HEK293 (cell line): ENCODE data around the gene PLPP6.

Experiments
- GLIS1 ChIP-seq: fragments of 450-650 bp; formaldehyde crosslinking; IDR thresholded peaks from 2 replicates; pipeline ENCODE4 v1.5.1; 2016; ENCODE audit warnings: missing biosample characterization, missing genetic modification characterization
- GLIS2 ChIP-seq: fragments of 450-650 bp; formaldehyde crosslinking; IDR thresholded peaks from 2 replicates; pipeline ENCODE4 v1.5.1; 2016; ENCODE audit warnings: missing biosample characterization, missing genetic modification characterization
- KLF1 ChIP-seq: fragments of 450-650 bp; formaldehyde crosslinking; IDR thresholded peaks from 2 replicates; pipeline ENCODE4 v1.5.1; 2016; ENCODE audit warnings: missing biosample characterization, missing genetic modification characterization
- OSR2 ChIP-seq: fragments of 450-650 bp; formaldehyde crosslinking; IDR thresholded peaks from 2 replicates; pipeline ENCODE4 v1.5.1; 2016; ENCODE audit warnings: missing biosample characterization, missing genetic modification characterization
- OVOL3 ChIP-seq: fragments of 450-650 bp; formaldehyde crosslinking; IDR thresholded peaks from 2 replicates; pipeline ENCODE4 v1.5.1; 2016; ENCODE audit warnings: missing biosample characterization, missing genetic modification characterization
- RBAK ChIP-seq: fragments of 450-650 bp; formaldehyde crosslinking; IDR thresholded peaks from 2 replicates; pipeline ENCODE4 v1.5.1; 2016; ENCODE audit warnings: missing biosample characterization, missing genetic modification characterization
- SP2 ChIP-seq: fragments of 450-650 bp; formaldehyde crosslinking; IDR thresholded peaks from 2 replicates; pipeline ENCODE4 v1.5.1; 2016; ENCODE audit warnings: missing biosample characterization, missing genetic modification characterization
- SP3 ChIP-seq: fragments of 450-650 bp; formaldehyde crosslinking; IDR thresholded peaks from 2 replicates; pipeline ENCODE4 v1.5.1; 2016; ENCODE audit warnings: missing biosample characterization, missing genetic modification characterization
- SP7 ChIP-seq: fragments of 450-650 bp; formaldehyde crosslinking; IDR thresholded peaks from 2 replicates; pipeline ENCODE4 v1.5.1; 2016; ENCODE audit warnings: missing biosample characterization, missing genetic modification characterization
- ZBTB17 ChIP-seq: fragments of 450-650 bp; formaldehyde crosslinking; IDR thresholded peaks from 2 replicates; pipeline ENCODE4 v1.5.1; 2016; ENCODE audit warnings: missing biosample characterization, missing genetic modification characterization
- ZEB2 ChIP-seq: fragments of 450-650 bp; formaldehyde crosslinking; IDR thresholded peaks from 2 replicates; pipeline ENCODE4 v1.5.1; 2016; ENCODE audit warnings: missing biosample characterization, missing genetic modification characterization
- ZFHX2 ChIP-seq: fragments of 450-650 bp; formaldehyde crosslinking; conservative IDR thresholded peaks from 2 replicates; pipeline ENCODE4 v1.5.1; 2016; ENCODE audit warnings: missing biosample characterization, missing genetic modification characterization
- ZFP3 ChIP-seq: fragments of 450-650 bp; formaldehyde crosslinking; IDR thresholded peaks from 2 replicates; pipeline ENCODE4 v1.5.1; 2016; ENCODE audit warnings: low read depth, missing biosample characterization, missing genetic modification characterization
- ZFP41 ChIP-seq: fragments of 450-650 bp; formaldehyde crosslinking; IDR thresholded peaks from 2 replicates; pipeline ENCODE4 v1.5.1; 2016; ENCODE audit warnings: missing biosample characterization, missing genetic modification characterization, borderline replicate concordance
- ZNF23 ChIP-seq: fragments of 450-650 bp; formaldehyde crosslinking; IDR thresholded peaks from 2 replicates; pipeline ENCODE4 v1.5.1; 2016; ENCODE audit warnings: missing biosample characterization, missing genetic modification characterization, borderline replicate concordance
- ZNF274 ChIP-seq, 2 experiments: fragments of 200-500 bp in 1 of 2; fragments of 450-650 bp in 1 of 2; sonication (Bioruptor generic) in 1 of 2; formaldehyde crosslinking in 1 of 2; IDR thresholded peaks; 2 replicates each; pipeline versions ENCODE4 v1.5.1 to v1.6.1; 2014 to 2016; ENCODE audit warnings: borderline replicate concordance in 1 of 2, inconsistent platforms in 1 of 2, low read length in 1 of 2, missing biosample characterization in 1 of 2, missing genetic modification characterization in 1 of 2
- ZNF366 ChIP-seq: fragments of 450-650 bp; formaldehyde crosslinking; conservative IDR thresholded peaks from 2 replicates; pipeline ENCODE4 v1.5.1; 2016; ENCODE audit warnings: missing biosample characterization, missing genetic modification characterization
- ZNF501 ChIP-seq: fragments of 450-650 bp; formaldehyde crosslinking; IDR thresholded peaks from 2 replicates; pipeline ENCODE4 v1.5.1; 2016; ENCODE audit warnings: missing biosample characterization, missing genetic modification characterization
- ZNF530 ChIP-seq: fragments of 450-650 bp; formaldehyde crosslinking; IDR thresholded peaks from 2 replicates; pipeline ENCODE4 v1.5.1; 2016; ENCODE audit warnings: low read depth, missing biosample characterization, missing genetic modification characterization
- ZNF561 ChIP-seq: fragments of 450-650 bp; IDR thresholded peaks from 2 replicates; pipeline ENCODE4 v1.5.1; 2018; ENCODE audit warnings: missing biosample characterization, missing genetic modification characterization, borderline replicate concordance
- TF ChIP-seq, protein P1 (sequence below): fragments of 450-650 bp; formaldehyde crosslinking; optimal IDR thresholded peaks from 2 replicates; pipeline ENCODE3; 2016; ENCODE audit warnings: missing biosample characterization, mild to moderate bottlenecking, missing genetic modification characterization
- TF ChIP-seq, protein P2 (sequence below): fragments of 450-650 bp; formaldehyde crosslinking; IDR thresholded peaks from 2 replicates; pipeline ENCODE4 v1.5.1; 2016; ENCODE audit warnings: missing biosample characterization, missing genetic modification characterization, borderline replicate concordance
- TF ChIP-seq, protein P3 (sequence below): fragments of 450-650 bp; IDR thresholded peaks from 2 replicates; pipeline ENCODE4 v1.5.1; 2018; ENCODE audit warnings: missing biosample characterization, missing genetic modification characterization
- TF ChIP-seq, protein P4 (sequence below): fragments of 450-650 bp; formaldehyde crosslinking; IDR thresholded peaks from 2 replicates; pipeline ENCODE4 v1.5.1; 2017; ENCODE audit warnings: missing biosample characterization, missing genetic modification characterization

The PLPP6 gene

DNA sequence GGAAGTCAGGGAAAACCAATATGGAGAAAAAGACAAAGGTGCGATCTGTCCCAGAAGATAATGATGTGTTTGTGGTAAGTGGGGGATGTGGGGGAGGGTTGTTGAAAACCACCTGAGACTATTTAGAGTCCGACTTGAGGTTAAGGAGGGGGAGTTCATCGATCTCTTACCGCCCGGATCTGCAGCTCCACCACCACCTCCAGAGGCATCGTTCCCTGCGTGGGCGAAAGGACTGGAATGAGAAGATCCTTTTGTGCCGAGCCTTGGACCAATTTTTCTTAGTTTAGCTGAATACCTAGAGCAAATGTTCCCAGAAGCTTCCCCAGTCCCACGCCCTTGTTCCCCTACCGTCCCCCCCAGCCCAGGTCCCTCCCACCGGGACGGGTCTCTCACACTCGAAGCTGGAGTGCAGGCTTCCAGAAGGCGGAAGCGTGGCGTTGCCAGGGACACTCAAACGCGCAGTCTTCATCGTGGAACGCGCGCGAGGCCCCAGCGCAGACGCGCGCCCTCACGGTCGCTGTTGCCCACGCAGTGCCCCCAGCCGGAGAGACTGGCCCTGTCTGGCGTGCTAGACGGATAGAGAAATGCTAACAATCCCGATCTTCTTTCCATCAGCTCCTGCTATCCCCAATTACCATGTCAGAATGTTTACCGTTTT, 4.1 kb downstream of the PLPP6 start, which contains the start of gene SPATA6L (continued):
- 0 out of 2 replicates have a peak, but pooled peaks have one; percentile 10 for TF ChIP-seq ZEB2 (tag by site-specific recombination)
- TF ChIP-seq ZFP3 = no peak
- TF ChIP-seq ZNF274 (IDR thresholded peaks at IDR 0.05; ENCODE audit: low read length) = no peak
- TF ChIP-seq ZNF274 (tag by site-specific recombination; IDR thresholded peaks at IDR 0.05; ENCODE audit: borderline replicate concordance) = no peak
- no peak for TF ChIP-seq ZNF23
- TF ChIP-seq, protein P1, sequence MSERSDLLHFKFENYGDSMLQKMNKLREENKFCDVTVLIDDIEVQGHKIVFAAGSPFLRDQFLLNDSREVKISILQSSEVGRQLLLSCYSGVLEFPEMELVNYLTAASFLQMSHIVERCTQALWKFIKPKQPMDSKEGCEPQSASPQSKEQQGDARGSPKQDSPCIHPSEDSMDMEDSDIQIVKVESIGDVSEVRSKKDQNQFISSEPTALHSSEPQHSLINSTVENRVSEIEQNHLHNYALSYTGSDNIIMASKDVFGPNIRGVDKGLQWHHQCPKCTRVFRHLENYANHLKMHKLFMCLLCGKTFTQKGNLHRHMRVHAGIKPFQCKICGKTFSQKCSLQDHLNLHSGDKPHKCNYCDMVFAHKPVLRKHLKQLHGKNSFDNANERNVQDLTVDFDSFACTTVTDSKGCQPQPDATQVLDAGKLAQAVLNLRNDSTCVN (tag by site-specific recombination) = peak; percentile 86
- 0 out of 2 replicates have a peak, but pooled peaks have one; percentile 47 for TF ChIP-seq SP7 (tag by site-specific recombination)
- peak; percentile 88 for TF ChIP-seq ZFHX2
- TF ChIP-seq ZNF561 (tag by site-specific recombination) = no peak
- no peak for TF ChIP-seq OSR2 (tag by site-specific recombination)
- no peak for TF ChIP-seq OVOL3 (tag by site-specific recombination)
- TF ChIP-seq SP2 = peak; percentile 48
- peak; percentile 79 for TF ChIP-seq ZBTB17 (tag by site-specific recombination)
- TF ChIP-seq, protein P2, sequence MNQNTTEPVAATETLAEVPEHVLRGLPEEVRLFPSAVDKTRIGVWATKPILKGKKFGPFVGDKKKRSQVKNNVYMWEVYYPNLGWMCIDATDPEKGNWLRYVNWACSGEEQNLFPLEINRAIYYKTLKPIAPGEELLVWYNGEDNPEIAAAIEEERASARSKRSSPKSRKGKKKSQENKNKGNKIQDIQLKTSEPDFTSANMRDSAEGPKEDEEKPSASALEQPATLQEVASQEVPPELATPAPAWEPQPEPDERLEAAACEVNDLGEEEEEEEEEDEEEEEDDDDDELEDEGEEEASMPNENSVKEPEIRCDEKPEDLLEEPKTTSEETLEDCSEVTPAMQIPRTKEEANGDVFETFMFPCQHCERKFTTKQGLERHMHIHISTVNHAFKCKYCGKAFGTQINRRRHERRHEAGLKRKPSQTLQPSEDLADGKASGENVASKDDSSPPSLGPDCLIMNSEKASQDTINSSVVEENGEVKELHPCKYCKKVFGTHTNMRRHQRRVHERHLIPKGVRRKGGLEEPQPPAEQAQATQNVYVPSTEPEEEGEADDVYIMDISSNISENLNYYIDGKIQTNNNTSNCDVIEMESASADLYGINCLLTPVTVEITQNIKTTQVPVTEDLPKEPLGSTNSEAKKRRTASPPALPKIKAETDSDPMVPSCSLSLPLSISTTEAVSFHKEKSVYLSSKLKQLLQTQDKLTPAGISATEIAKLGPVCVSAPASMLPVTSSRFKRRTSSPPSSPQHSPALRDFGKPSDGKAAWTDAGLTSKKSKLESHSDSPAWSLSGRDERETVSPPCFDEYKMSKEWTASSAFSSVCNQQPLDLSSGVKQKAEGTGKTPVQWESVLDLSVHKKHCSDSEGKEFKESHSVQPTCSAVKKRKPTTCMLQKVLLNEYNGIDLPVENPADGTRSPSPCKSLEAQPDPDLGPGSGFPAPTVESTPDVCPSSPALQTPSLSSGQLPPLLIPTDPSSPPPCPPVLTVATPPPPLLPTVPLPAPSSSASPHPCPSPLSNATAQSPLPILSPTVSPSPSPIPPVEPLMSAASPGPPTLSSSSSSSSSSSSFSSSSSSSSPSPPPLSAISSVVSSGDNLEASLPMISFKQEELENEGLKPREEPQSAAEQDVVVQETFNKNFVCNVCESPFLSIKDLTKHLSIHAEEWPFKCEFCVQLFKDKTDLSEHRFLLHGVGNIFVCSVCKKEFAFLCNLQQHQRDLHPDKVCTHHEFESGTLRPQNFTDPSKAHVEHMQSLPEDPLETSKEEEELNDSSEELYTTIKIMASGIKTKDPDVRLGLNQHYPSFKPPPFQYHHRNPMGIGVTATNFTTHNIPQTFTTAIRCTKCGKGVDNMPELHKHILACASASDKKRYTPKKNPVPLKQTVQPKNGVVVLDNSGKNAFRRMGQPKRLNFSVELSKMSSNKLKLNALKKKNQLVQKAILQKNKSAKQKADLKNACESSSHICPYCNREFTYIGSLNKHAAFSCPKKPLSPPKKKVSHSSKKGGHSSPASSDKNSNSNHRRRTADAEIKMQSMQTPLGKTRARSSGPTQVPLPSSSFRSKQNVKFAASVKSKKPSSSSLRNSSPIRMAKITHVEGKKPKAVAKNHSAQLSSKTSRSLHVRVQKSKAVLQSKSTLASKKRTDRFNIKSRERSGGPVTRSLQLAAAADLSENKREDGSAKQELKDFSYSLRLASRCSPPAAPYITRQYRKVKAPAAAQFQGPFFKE = no peak
- TF ChIP-seq GLIS2 = peak; percentile 70
- no peak for TF ChIP-seq ZNF530 (tag by site-specific recombination)
- TF ChIP-seq RBAK (tag by site-specific recombination) = no peak
- peak; percentile 65 for TF ChIP-seq ZNF501 (tag by site-specific recombination)
- peak; percentile 41; the same call in 1 of the 2 replicates for TF ChIP-seq GLIS1
- TF ChIP-seq KLF1 (tag by site-specific recombination) = no peak
- TF ChIP-seq ZNF366 (tag by site-specific recombination) = 0 out of 2 replicates have a peak, but pooled peaks have one; percentile 26
- TF ChIP-seq ZFP41 (tag by site-specific recombination) = no peak
- TF ChIP-seq SP3 (tag by site-specific recombination) = peak; percentile 42; the same call in 1 of the 2 replicates
- TF ChIP-seq, protein P3, sequence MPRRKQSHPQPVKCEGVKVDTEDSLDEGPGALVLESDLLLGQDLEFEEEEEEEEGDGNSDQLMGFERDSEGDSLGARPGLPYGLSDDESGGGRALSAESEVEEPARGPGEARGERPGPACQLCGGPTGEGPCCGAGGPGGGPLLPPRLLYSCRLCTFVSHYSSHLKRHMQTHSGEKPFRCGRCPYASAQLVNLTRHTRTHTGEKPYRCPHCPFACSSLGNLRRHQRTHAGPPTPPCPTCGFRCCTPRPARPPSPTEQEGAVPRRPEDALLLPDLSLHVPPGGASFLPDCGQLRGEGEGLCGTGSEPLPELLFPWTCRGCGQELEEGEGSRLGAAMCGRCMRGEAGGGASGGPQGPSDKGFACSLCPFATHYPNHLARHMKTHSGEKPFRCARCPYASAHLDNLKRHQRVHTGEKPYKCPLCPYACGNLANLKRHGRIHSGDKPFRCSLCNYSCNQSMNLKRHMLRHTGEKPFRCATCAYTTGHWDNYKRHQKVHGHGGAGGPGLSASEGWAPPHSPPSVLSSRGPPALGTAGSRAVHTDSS = no peak
- TF ChIP-seq, protein P4, sequence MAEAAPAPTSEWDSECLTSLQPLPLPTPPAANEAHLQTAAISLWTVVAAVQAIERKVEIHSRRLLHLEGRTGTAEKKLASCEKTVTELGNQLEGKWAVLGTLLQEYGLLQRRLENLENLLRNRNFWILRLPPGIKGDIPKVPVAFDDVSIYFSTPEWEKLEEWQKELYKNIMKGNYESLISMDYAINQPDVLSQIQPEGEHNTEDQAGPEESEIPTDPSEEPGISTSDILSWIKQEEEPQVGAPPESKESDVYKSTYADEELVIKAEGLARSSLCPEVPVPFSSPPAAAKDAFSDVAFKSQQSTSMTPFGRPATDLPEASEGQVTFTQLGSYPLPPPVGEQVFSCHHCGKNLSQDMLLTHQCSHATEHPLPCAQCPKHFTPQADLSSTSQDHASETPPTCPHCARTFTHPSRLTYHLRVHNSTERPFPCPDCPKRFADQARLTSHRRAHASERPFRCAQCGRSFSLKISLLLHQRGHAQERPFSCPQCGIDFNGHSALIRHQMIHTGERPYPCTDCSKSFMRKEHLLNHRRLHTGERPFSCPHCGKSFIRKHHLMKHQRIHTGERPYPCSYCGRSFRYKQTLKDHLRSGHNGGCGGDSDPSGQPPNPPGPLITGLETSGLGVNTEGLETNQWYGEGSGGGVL (tag by site-specific recombination) = peak; percentile 82
